ENCODE data around the gene ADM.

Gene ADM

DNA sequence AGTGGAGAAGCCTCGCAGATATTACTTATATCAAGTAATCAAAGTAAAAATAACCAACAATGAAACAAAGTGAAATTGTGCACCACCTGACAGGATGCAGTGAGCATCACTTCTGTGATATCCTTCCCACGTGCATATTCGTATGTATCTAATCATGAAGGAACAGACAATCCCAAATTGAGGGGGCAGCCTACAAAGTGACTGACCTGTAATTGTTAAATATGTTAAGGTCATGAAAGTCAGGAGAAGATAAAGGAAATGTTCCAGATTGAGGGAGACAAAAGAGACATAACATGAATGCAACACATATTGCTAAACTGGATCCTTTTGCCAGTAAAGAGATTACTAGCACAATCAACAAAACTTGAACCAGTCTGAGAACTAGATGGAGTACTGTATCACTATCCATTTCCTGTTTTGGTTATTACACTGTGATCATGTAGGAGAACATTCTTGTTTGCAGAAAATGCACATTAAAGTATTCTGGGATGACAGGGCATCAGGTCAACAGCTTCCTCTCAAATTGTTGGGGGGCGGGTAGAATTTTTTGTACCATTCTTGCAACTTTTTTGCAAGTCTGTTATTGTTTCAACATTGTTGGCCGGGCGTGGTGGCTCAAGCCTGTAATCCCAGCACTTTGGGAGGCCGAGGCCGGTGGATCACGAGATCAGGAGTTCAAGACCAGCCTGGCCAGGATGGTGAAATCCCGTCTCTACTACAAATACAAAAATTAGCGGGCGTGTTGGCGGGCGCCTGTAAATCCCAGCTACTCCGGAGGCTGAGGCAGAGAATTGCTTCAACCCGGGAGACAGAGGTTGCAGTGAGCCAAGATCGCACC is 12.9 kb upstream of the ADM start:
- no peak for DNase-seq (ENCODE audit: low spot score)

DNA sequence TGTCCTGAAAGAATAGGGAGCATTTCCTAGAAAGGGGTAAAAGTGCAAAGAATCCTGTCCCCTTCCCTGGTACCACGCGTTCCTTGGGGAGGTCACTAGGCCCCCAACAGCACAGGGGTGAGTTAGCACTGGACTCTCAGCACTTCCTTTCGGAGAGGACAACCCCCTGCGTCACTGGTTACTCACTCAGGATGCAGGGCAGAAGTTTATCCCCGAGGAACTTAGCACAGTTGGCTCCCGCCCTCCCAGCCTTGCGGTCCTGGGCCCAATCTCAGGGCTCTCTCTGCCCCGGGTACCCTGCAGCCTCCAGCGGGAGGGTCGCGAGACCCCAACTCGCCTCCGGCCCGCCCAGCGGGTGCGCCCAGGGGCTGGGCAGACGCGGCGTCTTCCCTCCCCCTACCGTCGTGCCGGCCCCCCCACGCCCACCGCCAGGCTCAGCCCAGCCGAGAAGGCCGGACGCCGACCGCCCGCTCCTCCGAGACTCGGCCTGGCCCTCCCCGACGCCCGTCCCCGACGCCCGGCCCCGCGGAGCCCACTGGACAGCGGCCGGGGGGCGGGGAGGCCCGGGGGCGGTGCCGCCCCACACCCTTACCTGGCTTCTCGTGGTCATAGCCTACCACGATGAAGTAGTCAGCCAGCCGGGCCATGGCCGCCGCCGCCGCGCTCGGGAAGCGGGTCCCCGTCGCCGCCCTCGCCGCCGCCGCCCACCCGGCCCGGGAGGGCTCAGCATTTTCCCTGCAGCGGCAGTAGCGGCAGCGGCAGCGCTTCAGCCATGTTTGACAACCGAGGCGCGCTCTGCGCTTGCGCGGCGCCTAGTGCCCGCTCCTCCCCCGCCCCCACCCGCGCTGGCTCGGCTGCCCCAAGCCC is 11.2 kb upstream of the ADM start, which contains the start of gene SBF2:
Gene SBF2 (minus strand): TSS at position 797 of the 867 bp plus-strand sequence. CDS start 150 bp downstream, at position 647.
- peak; percentile 97 for DNase-seq (ENCODE audit: low spot score)

DNA sequence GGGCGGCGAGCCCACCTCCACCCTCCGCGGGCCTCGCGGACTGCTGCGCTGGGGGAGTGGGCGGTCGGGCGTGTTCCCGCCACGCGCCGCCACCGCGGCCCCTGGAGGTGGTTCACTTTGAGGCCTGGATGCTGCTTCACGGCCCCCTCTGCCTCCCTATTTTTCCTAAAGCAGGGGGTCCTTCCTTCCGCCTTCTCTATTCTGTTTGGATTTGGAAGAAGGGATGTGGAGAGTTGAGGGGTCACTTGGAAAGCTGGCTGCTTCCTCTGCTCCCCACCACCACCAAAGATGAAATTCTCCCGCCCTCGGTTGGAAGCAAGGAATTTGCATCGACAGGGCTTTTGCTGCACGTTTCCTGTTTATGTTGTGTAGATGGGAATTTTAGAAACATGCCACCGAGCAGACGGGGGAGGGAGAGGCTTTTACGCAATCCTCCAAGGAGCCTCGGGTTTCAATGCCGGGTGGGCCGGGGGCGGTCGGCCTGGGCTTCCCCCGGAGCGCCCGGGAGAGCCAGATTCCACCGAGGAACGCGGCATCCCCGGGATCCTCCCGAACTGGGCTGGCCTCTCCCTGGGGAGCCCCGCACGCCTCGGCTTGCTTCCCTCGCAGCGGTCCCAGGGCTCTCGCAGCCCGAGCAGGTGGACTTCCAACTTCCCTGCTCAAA is 10.5 kb upstream of the ADM start:
- peak; percentile 76 for DNase-seq (ENCODE audit: low spot score)

DNA sequence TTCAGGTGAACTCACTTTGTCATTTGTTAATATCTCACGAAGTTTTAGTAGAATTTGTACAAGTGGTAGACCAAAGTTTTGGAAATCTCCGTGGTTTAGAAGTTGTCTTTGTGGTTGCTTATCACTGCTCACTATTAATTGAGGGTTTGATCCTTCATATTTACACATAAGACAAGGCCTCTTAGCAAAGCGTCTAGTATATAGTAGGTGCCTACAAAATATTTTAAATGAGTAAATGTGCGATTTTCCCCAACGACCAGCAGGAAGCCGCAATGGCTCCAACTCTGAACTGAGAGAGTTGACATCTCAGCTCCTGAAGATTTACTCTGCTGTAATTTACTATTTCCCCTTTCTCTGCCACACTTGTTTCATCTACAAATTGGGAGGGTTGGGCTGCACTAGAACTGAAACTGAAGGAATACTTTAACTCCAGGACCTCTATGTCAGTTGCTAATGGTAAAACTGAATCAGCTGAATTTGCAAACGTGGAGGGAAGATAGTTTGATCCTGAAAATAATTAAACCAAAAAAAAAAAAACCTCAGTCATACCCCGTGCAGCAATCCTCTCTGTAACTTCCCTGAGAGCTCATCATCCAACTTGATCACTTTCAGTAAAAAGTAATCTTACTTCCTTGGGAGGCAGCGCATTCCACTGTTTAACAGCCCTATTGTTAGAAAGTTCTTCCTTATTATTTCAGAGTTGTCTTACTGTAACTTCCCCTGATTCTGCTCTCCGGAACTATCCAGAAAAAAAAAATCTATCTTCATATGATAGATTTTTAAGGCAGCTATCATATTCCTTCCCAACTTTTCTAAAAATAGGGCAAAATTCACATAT is 9.6 kb upstream of the ADM start:
- peak; percentile 46 for DNase-seq (ENCODE audit: low spot score)

DNA sequence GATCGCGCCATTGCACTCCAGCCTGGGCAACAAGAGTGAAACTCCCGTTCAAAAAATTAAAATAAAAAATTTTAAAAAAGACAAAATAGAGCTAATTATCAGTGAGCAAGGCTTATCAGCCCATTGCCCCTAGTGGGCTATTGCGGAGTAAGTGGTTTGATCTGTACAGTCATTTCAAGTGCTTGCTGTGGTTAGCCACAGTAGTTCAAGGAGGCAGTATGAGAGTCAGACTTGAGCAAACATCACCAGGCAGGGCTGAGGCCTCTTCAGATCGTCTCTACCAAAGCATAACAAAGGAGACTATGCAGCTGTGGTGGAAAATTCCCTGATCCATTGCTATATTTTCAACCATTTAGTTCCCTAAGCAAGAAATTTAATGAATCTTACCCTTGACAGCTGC is 6.5 kb upstream of the ADM start:
- peak; percentile 85 for DNase-seq (ENCODE audit: low spot score)

DNA sequence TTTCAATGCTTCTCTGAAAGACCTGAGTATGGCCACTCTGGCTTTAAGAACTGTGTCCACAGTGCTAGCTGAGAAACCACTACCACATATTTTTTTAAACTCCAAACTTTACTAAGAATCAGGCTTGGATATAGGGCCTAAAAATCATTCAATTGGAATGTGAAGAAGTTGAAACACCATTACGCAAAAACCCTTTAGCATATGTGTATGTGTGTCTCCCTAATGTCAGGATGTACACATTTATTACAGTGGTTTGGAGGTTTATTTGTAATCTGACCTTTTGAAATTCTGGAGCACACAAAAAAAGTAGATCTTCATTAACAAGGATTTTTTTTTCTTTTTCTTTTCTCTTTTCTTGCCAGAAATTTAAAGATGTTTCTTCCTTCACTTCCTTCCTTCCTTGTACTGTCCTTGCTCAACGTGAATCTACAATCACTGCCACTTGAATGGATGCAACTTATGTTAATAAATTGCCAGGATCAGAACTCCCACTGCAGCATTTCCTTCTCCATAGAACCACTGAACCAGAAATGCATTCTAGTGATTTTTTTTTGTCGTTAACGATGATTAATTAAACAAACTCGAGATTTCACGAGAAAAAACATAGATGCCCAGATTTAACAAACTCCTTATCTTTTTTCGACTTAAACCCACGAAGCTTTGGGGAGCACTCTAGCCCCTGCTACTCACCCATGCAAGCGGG is 3.1 kb upstream of the ADM start:
- peak; percentile 45 for DNase-seq (ENCODE audit: low spot score)

DNA sequence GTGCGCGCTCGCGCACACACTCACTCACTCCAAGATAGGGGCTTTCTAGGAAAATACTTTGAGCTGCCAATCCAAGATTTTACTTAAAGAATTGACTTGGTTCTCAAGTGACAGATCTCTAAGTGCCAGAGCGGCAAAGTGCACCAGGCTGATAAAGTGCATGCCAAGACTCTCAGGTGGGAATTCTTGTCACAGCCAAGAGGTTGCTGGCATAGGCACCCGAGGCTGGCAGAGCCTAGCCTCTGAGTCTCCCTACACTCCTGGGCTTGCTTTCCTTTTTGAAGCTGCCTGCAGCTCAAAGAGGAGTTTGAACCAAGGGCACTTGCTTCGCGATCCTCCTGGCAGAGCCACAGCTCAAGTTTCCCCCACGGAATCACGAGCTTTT is 2.5 kb upstream of the ADM start:
- DNase-seq (ENCODE audit: low spot score): no peak

DNA sequence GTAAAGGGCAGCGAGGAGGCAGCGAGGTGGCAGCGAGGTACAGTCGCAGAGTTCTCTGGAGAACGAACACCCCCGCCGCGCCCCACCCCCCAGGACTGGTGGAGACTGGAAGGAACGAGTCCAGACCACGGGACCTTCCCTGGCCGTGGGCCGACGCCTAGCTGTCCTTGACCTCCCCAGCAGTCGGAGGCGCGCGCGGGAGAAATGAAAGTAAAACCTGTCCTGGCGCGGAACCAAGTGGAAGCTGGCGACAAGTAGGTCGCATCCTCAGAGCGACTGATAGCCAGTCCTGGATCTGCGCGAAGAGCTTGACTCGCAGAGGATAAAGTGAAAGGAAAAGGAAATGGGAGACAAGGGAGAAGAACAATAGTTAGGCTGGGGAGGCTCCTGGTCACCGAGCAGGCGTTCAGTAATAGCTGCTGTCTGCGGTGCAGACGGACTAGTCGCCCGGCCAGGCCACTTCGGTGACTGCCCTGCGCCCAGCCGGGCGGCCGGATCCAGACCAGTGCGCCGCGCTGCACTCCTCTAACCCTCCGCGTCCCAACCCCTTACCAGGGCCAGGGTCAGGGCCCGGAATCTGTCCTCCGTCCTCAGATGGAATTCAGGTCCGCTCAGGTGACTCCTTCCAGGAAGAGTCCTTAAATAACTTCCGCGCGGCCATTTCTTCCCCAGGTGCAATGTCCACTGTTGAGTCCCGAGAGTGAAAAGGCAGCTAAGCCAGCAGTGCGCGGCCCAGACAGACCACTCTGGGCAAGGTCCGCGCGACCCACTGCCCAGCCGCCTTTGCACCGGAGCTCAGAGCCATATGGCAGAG is 1.9 kb upstream of the ADM start:
- DNase-seq (ENCODE audit: low spot score): peak; percentile 83

DNA sequence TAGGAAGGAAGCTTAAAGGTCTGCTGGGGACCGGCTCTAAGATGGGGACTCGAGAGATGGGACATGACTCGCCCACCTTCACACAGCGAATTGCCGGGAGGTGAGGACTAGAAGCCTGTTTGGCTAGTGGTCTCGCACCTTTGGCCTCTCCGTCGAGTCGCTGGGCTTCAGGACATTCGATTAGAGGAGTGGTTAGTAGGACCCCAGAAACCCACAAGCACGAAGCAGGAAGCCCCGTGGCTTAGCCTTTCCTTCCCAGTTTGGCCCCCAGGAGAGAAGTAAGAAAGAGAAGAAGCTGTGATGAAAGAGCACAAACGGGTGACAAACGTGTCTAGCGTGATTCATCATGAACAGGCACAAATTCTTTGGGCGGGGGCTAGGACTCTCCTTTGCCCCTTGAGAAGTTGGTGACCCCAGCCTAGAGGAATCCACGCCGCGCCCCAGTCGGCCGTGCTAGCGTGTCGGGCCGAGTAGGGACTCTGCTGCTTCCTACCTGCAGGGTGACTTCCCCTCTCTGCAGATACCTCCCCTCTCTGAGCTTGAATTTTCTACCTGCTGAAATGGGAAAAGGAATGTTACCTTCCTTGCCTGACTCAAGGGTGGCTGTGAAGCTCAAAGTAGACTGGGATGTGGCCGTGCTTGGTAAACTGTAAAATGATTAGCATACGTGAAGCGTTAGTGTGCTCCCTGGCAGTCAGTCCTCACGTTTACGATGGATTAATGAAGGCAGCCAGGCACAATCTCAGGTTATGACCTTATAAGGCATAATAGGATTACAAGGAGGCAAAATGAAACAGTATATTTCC is 1.1 kb upstream of the ADM start:
- peak; percentile 91 for DNase-seq (ENCODE audit: low spot score)

DNA sequence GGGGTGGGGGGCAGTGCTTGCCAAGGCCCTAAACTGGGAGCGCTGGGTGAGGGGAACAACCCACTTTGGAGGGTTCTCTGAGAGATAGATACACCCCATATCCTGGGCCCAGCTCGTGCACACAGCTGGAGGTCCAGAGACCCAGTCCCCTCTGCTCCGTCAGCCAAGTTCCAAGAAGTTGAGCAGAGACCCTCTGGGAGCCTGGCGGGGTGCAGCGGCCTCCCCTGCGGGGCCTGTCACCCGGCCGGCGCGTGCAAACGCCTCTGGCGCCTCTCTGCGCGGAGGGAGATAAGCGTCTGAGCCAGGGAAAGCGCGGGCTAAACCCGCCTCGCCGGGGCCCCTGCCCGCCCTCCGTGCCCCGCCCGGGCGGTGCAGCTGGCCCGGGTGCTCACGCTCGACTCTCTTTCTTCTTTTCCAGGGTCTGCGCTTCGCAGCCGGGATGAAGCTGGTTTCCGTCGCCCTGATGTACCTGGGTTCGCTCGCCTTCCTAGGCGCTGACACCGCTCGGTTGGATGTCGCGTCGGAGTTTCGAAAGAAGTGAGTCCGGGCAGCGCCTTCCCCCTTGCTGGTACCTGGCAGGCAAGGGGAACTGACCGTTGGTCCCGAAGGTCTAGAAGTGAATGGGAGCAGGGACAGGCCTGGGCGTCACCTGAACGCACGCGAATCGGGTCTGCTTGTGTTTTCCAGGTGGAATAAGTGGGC is 540 bp downstream of the ADM start:
- DNase-seq (ENCODE audit: low spot score): peak; percentile 60

DNA sequence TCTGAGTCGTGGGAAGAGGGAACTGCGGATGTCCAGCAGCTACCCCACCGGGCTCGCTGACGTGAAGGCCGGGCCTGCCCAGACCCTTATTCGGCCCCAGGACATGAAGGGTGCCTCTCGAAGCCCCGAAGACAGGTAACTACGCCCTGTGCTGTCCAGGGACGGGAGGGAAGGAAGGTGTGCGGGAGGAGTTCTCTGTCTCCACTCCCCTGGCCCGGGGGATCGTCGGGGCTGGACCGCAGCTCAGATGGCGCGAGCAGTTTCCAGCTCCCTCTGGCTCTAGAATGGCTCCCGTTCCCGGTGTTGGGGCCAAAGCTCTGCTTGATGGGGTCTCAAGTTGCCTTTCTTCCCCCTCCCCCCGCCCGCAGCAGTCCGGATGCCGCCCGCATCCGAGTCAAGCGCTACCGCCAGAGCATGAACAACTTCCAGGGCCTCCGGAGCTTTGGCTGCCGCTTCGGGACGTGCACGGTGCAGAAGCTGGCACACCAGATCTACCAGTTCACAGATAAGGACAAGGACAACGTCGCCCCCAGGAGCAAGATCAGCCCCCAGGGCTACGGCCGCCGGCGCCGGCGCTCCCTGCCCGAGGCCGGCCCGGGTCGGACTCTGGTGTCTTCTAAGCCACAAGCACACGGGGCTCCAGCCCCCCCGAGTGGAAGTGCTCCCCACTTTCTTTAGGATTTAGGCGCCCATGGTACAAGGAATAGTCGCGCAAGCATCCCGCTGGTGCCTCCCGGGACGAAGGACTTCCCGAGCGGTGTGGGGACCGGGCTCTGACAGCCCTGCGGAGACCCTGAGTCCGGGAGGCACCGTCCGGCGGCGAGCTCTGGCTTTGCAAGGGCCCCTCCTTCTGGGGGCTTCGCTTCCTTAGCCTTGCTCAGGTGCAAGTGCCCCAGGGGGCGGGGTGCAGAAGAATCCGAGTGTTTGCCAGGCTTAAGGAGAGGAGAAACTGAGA is 1.4 kb downstream of the ADM start:
- DNase-seq (ENCODE audit: low spot score): peak; percentile 35

DNA sequence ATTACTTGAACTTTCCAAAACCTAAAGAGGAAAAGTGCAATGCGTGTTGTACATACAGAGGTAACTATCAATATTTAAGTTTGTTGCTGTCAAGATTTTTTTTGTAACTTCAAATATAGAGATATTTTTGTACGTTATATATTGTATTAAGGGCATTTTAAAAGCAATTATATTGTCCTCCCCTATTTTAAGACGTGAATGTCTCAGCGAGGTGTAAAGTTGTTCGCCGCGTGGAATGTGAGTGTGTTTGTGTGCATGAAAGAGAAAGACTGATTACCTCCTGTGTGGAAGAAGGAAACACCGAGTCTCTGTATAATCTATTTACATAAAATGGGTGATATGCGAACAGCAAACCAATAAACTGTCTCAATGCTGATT is 2.1 kb downstream of the ADM start:
- DNase-seq (ENCODE audit: low spot score): peak; percentile 89

DNA sequence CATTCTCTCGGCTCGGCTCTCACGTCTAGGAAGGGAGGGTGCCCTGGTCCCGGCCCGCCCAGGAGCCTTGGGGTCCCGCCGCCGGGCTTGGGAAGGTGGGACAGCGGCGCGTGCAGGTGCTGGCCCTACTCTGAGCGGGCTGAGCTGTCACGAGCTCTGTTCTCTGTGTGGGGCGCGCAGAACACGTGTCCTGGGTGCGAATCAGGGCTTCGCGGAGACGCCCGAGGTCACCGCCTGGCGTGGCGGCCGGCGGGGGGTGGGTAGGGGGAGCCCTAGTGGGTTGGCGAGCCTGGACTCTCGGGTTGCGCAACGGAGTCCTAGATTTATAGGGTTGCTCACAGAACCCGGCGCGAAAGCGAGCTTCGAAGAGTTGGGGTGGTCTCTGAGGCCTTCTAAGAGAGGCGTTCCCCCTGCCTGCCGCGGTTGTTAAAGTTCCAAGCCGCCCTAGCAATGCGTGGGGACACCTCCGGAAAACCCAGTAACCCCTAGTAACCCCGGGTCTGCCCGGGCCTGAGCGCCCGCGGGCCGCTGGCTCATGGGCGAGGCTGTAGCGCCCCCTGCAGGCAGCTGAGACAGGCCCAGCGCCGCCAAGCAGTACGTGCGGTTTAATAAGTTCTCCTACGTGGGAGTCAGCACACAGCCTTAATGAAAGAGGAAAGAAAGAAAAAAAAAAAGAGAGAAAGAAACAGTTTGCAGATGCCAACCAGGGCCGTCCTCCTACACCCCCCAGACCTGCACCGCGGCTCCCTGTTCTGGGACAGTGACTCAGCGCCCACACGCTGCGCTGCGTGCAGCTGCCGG is 2.7 kb downstream of the ADM start:
- DNase-seq (ENCODE audit: low spot score): peak; percentile 89

DNA sequence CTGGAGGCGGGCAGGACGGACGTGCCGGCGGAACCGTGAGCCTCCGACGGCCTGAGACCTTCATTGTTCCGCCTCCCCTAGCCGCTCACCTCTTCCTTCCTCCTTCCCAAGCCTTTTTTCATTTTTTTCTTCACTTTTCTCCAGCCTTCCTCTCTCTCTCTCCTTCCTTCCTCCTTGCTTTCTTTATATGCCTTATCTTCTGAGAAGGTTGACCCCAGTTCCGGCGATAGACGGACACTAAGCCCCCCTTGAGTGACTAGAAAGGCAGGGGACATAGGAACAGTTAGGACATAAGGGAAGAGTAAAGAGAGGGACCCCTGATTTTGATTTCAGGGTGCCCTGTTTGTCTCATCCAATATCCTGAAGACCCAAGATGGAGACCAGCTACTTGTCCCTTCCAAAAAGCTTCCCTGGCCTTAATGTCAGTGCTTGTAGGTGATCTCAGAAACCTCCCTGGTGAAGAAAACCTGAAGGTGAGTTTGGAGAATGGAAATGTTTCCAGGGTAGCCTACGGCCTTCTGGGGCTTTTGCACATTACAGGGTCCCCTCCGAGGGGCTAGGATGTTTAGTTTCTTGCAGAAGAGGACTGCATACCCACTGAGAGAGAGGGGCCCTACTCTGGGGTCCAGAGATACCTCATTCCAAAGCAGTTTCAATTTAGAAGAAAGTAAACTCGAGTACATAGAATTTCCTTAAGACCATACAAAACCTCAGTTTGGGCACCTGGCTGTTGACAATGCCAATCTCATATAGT is 3.5 kb downstream of the ADM start:
- DNase-seq (ENCODE audit: low spot score): no peak

DNA sequence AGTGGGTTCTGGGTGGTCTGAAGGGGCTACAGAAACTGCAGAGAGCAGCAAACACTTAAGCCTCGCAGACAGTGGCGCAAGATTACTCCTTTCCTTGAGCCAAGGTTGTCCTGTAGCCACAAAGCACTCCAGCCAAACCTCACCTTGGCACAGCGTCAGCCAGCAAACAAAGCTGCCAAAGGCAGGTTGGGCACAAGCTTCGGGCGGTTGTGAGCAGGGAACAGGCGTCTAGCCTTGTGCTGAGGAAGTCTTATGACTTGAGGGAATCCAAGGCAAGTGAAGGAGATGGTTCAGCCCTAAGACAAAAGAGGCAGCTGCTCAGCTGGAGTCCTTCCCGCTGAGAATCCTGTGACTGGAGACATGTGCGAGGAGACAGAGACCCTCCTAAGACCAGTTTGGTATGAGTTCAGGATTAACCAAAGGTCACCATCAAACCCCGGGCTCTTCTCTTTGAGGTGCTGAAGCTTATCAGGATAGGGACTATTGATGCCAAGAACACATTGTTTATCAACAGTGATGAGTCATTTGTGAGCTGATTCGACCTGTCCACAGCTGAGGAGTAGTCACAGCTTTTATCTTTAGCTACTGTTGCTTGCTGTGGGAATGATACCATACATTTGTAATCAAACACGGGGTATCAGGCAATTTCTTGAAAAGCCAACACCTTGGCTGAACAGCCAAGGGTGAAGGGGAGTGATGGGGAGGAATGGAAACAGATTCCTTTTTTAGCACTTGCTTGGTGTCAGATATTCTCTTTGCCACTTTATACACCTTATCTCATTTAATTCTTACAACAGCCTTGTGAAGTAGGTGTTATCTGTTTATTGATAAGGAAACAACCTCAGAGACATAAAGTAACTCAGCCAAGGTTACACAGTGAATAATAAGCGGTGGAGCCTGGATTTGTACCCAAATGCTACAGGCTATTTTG is 4.6 kb downstream of the ADM start:
- DNase-seq (ENCODE audit: low spot score): peak; percentile 55

All from RKO (cell line).